Spinal cord (tissue), 10 donors: ENCODE measurements around the gene SLC23A3. TPM values are rescaled to one million over a fixed set of nuclear protein-coding genes. Genes with fewer than 3 reads are reported as not detected.
A peak's percentile ranks its signal among the peaks of the same experiment; 100 is the strongest.
"Not testable (repeated sequence)": the region's sequence is repeated elsewhere in the genome, so short reads cannot be mapped to it uniquely, and the experiment has no call there.

ENCODE experiments used
- DNase-seq, 6 donors: peaks; one replicate each; pipeline versions ENCODE4 v3.0.0 to v3.0.0-alpha.2; 2013 to 2015; ENCODE audit warnings: low spot score in 6 of 6, low read depth in 4 of 6
- H3K27ac ChIP-seq: one replicate; pipeline ENCODE4 v1.5.1; 2013; ENCODE audit warnings: low read depth, low read length, control low read depth
- H3K27me3 ChIP-seq: one replicate; pipeline ENCODE4 v1.6.1; 2013; ENCODE audit warnings: low read length; ENCODE audit not compliant: control insufficient read depth, insufficient read depth
- H3K36me3 ChIP-seq: one replicate; pipeline ENCODE4 v1.6.1; 2013; ENCODE audit warnings: low read length; ENCODE audit not compliant: control insufficient read depth, insufficient read depth
- H3K4me1 ChIP-seq: one replicate; pipeline ENCODE4 v1.6.1; 2013; ENCODE audit warnings: low read length; ENCODE audit not compliant: control insufficient read depth, insufficient read depth
- H3K4me3 ChIP-seq: one replicate; pipeline ENCODE4 v1.5.1; 2013; ENCODE audit warnings: low read depth, low read length, control low read depth
- H3K9me3 ChIP-seq: one replicate; pipeline ENCODE4 v1.6.1; 2013; ENCODE audit warnings: low read length; ENCODE audit not compliant: control insufficient read depth, insufficient read depth
- WGBS: methylation state at CpG from one replicate; pipeline ENCODE4 v1.1.5; 2013; ENCODE audit warnings: missing lambda C conversion rate; ENCODE audit not compliant: insufficient coverage; 5-methylcytosine and 5-hydroxymethylcytosine counted together
- polyA plus RNA-seq, 2 donors: library from polyadenylated mRNA; unstranded; fragments of 120-200 nt; gene quantifications; one replicate each; pipeline ENCODE4 v1.2.1, GENCODE V29; 2013; ENCODE audit not compliant: insufficient read length in 2 of 2
- total RNA-seq, 2 donors: library from RNA; depleted of rRNA in 1 of 2; stranded (reverse); fragments of 120-200 nt in 1 of 2; fragments of >200 nt in 1 of 2; gene quantifications; one replicate each; pipeline versions ENCODE4 v1.2.3 to v1.2.4, GENCODE V29; 2013 to 2014
- donor health status: healthy.

The SLC23A3 gene
- total and polyA plus RNA-seq, 4 donors = 0.17 to 2.4 (median 1.2) TPM

DNA sequence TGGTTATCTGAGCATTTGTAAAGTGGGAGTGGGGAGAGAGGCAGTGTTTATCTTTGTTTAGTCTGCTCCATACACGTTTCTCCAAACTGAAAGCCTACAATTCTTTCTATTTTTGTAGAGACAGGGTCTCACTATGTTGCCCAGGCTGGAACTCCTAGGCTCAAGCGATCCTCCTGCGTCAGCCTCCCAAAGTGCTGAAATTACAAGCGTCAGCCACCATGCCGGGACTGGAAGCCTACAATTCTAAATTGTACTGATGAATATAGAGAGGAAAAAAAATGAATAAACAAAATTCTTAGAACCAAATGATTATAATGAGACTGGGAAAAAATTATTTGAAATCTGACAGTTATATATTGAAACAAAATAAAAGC lies 35.3 kb upstream of the SLC23A3 start:
- no peaks in the 10 kb centered on the region for H3K9me3 ChIP-seq
- H3K4me1 ChIP-seq = peaks cover 20% of the 10 kb centered on the region
- H3K36me3 ChIP-seq = peaks cover 17% of the 10 kb centered on the region
- no peak overlapping the region for H3K27ac ChIP-seq
- H3K4me3 ChIP-seq = no peak overlapping the region
- H3K27me3 ChIP-seq = no peaks in the 10 kb centered on the region
- no peak for DNase-seq
- 80% methylated on average over 1 of the region's 5 CpGs for WGBS

DNA sequence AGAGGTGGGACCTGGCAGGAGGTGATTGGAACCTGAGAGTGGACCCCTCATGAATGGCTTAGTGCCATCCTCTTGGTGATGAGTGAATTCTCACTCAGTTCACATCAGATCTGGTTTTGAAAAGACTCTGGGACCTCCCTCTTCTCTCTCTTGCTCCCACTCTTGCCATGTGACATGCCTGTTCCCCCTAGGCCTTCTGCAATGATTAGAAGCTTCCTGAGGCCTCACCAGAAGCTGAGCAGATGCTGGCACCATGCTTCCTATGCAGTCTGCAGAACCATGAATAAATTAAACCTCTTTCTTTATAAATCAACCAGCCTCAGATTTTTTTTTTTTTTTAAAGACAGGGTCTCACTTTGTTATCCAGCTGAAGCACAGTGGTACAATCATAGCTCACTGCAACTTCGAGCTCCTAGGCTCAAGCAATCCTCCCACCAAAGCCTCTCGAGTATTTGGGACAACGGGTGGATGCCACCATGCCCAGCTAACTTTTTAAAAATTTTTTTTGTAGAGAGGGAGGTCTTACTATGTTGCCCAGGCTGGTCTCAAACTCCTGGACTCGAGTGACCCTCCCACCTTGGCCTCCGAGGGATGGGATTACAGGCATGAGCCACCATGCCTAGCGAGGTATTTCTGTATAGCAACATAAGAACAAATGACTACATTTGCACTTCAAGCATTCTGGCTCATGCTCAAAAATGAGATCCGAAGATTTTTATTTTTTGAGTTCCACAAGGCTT lies 34.8 kb upstream of the SLC23A3 start:
- Histone ChIP-seq H3K27ac (no peak overlapping the region), H3K4me3 (no peak overlapping the region), H3K4me1 (peaks cover 20% of the 10 kb centered on the region), H3K9me3 (no peaks in the 10 kb centered on the region), H3K36me3 (peaks cover 13% of the 10 kb centered on the region), H3K27me3 (no peaks in the 10 kb centered on the region)
- no peak for DNase-seq
- 100% methylated on average over 3 of the region's 7 CpGs for WGBS

DNA sequence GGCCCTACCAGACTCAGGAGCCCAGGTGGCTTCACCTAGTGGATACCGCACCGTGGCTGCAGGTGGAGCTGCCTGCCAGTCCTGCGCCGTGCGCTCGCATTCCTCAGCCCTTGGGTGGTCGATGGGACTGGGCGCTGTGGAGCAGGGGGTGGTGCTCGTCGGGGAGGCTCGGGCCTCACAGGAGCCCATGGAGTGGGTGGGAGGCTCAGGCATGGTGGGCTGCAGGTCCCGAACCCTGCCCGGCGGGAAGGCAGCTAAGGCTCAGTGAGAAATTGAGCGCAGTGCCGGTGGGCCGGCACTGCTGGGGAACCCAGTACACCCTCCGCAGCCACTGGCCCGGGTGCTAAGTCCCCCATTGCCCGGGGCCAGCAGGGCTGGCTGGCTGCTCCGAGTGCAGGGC lies 31.5 kb upstream of the SLC23A3 start:
- WGBS = 88% methylated on average over 12 of the region's 21 CpGs
- H3K4me1 ChIP-seq, H3K4me3 ChIP-seq, H3K27me3 ChIP-seq, H3K36me3 ChIP-seq, H3K9me3 ChIP-seq, DNase-seq, H3K27ac ChIP-seq: not testable (repeated sequence)

DNA sequence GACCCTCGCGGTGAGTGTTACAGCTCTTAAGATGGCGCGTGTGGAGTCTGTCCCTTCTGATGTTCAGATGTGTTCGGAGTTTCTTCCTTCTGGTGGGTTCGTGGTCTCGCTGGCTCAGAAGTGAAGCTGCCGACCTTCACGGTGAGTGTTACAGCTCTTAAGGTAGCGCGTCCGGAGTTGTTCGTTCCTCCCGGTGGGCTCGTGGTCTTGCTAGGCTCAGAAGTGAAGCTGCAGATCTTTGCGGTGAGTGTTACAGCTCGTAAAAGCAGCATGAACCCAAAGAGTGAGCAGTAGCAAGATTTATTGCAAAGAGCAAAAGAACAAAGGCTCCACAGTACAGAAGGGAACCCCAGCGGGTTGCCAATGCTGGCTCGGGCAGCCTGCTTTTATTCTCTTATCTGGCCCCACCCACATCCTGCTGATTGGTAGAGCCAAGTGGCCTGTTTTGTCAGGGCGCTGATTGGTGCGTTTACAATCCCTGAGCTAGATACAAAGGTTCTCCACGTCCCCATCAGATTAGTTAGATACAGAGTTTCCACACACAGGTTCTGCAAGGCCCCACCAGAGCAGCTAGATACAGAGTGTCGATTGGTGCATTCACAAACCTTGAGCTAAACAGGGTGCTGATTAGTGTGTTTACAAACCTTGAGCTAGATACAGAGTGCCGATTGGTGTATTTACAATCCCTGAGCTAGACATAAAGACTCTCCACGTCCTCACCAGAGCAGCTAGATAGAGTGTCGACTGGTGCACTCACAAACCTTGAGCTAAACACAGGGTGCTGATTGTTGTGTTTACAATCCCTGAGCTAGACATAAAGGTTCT lies 30.9 kb upstream of the SLC23A3 start:
- not testable (repeated sequence) for H3K9me3 ChIP-seq, H3K27ac ChIP-seq, H3K27me3 ChIP-seq, H3K4me1 ChIP-seq, H3K4me3 ChIP-seq, H3K36me3 ChIP-seq
- DNase-seq = peak in 2 of 6 donors; percentile 18 to 50
- WGBS = 32% methylated on average over 19 of the region's 26 CpGs

- H3K27ac ChIP-seq = no peak overlapping the region
- H3K4me1 ChIP-seq = peaks cover 3% of the 10 kb centered on the region
- no peak overlapping the region for H3K4me3 ChIP-seq
- DNase-seq = no peak
- H3K27me3 ChIP-seq = no peaks in the 10 kb centered on the region
- H3K9me3 ChIP-seq = no peaks in the 10 kb centered on the region
- no peaks in the 10 kb centered on the region for H3K36me3 ChIP-seq
- 85% methylated on average over 5 of the region's 12 CpGs for WGBS
Observed at GRCh38 chr2:219199470-219200211, 29.8 kb upstream of the SLC23A3 start.

DNA sequence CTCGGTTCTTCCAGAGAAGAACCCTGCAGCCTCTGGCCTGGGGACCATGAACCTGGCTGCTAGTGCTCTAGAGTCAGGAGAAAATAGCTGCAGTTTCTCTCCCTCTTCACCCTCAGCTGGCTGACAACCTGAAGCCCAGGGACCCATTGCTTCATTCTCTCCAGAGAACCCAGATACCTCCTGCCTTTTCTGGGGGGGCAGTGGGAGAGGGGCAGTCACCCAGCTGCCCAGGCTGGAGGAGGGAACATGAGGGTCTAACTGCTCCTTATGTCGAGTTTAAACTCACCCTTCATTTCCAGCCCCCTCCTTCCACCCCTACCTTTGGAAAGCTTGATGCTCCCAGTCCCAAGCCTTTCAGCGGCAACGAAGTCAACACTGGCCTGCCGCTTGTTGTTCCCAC lies 29.1 kb upstream of the SLC23A3 start:
- H3K4me3 ChIP-seq = no peak overlapping the region
- 82% methylated on average over 3 of the region's 5 CpGs for WGBS

GRCh38 chr2:219197388-219197787 lies 27.6 kb upstream of the SLC23A3 start:
- no CpG with 5 or more reads among the region's 1 CpG for WGBS
- H3K36me3 ChIP-seq = no peaks in the 10 kb centered on the region
- no peak for DNase-seq
- peaks cover 3% of the 10 kb centered on the region for H3K4me1 ChIP-seq
- no peaks in the 10 kb centered on the region for H3K9me3 ChIP-seq
- H3K4me3 ChIP-seq = no peak overlapping the region
- no peak overlapping the region for H3K27ac ChIP-seq
- no peaks in the 10 kb centered on the region for H3K27me3 ChIP-seq

More for the DNA sequence above, 29.1 kb upstream of the SLC23A3 start:
- peaks cover 3% of the 10 kb centered on the region for H3K4me1 ChIP-seq
- no peak overlapping the region for H3K27ac ChIP-seq
- DNase-seq = no peak
- H3K36me3 ChIP-seq = no peaks in the 10 kb centered on the region
- no peaks in the 10 kb centered on the region for H3K27me3 ChIP-seq
- H3K9me3 ChIP-seq = no peaks in the 10 kb centered on the region

DNA sequence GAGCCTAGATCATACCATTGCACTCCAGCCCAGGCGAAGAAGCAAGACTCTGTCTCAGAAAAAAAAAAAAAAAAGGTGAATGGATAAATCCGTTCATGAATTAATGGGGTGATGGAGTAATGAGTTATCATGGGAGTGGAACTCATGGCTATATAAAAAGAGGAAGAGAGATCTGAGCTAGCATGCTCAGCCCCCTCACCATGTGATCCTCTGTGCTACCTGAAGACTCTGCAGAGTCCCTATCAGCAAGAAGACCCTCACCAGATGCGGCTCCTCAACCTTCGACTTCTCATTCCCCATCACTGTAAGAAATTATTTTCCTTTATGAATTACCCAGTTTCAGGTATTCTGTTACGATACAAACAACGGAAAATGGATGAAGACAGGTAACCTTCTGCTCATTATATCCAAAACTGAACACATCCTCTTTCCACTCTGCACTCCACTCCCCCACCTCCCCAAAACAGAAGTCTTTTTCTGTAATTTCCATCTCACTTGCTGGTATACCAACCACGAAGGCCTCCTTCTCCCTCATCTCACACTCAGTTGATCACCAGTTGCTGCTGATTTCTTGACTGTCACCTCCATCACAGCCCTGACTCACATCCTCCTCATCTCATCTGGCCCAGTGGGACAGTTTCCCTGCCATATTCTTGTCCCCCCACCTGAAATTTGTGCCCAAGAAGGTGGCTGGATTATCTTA lies 17.1 kb upstream of the SLC23A3 start:
- Histone ChIP-seq H3K27me3 (no peaks in the 10 kb centered on the region), H3K27ac (no peak overlapping the region), H3K9me3 (no peaks in the 10 kb centered on the region), H3K4me3 (no peak overlapping the region), H3K4me1 (peaks cover 7% of the 10 kb centered on the region), H3K36me3 (peaks cover 24% of the 10 kb centered on the region)
- DNase-seq = no peak
- WGBS = 89% methylated on average over 5 of the region's 7 CpGs

- 92% methylated on average over 2 of the region's 2 CpGs for WGBS
- Histone ChIP-seq H3K27ac (no peak overlapping the region), H3K4me3 (no peak overlapping the region), H3K9me3 (no peaks in the 10 kb centered on the region), H3K36me3 (peaks cover 50% of the 10 kb centered on the region), H3K4me1 (peaks cover 16% of the 10 kb centered on the region), H3K27me3 (no peaks in the 10 kb centered on the region)
- no peak for DNase-seq
Observed at GRCh38 chr2:219184121-219184520, 14.3 kb upstream of the SLC23A3 start.
